ENCODE results near the gene GSTO2.

The GSTO2 gene

GRCh38 chr10:104258209-104258608 lies 10.8 kb upstream of the GSTO2 start:
- Histone ChIP-seq H3K9me3 (ENCODE audit: control insufficient read depth, insufficient read depth, low read depth, low read length) (no peaks in the 10 kb centered on the region), H3K27ac (ENCODE audit: extremely low read depth, low read depth, low read length) (no peak overlapping the region), H3K4me3 (ENCODE audit: low read depth, low read length) (no peak overlapping the region), H3K4me1 (ENCODE audit: control insufficient read depth, insufficient read depth, low read length) (peaks cover 11% of the 10 kb centered on the region; the same call in 1 of the 2 replicates), H3K36me3 (ENCODE audit: control insufficient read depth in 2 of 2, insufficient read depth in 1 of 2, low read length in 2 of 2) (peaks cover 53 to 68% of the 10 kb centered on the region in 2 experiments)
- POLR2A ChIA-PET, result interaction anchor here (1.6 kb wide), 1 partner anchor 10 kb away, joined by 4 read pairs; no protein-coding TSS in a partner anchor
- CTCF ChIA-PET, result interaction anchor here (0.6 to 2.0 kb wide), 5 partner anchors 9 to 227 kb away, joined by 3 to 9 read pairs (median 5); no protein-coding TSS in a partner anchor
- TF ChIP-seq KLF10 (tag by site-specific recombination; IDR thresholded peaks at IDR 0.05), result no peak
- no peak for TF ChIP-seq KLF9 (tag by site-specific recombination; IDR thresholded peaks at IDR 0.05; ENCODE audit: low read depth)
- TF ChIP-seq ZNF596 (tag by site-specific recombination; IDR thresholded peaks at IDR 0.05), result no peak
- TF ChIP-seq ZBTB21 (tag by site-specific recombination; IDR thresholded peaks at IDR 0.05), result no peak
- TF ChIP-seq MYNN (tag by site-specific recombination; IDR thresholded peaks at IDR 0.05; ENCODE audit: borderline replicate concordance), result no peak
- TF ChIP-seq PBX3 (CRISPR knock-in tag; IDR thresholded peaks at IDR 0.05), result no peak
- no peak for TF ChIP-seq ZNF266 (tag by site-specific recombination; IDR thresholded peaks at IDR 0.05; ENCODE audit: low read depth)
- no peak for TF ChIP-seq ZNF423 (tag by site-specific recombination; IDR thresholded peaks at IDR 0.05)
- TF ChIP-seq ZNF843 (tag by site-specific recombination; IDR thresholded peaks at IDR 0.05), result no peak
- no peak for TF ChIP-seq ZNF394 (tag by site-specific recombination; IDR thresholded peaks at IDR 0.05; ENCODE audit: borderline replicate concordance)
- TF ChIP-seq ZSCAN4 (tag by site-specific recombination; IDR thresholded peaks at IDR 0.05), result no peak
- TF ChIP-seq BCL11B (tag by site-specific recombination; IDR thresholded peaks at IDR 0.05; ENCODE audit: low read depth), result no peak

- CTCF ChIA-PET, result interaction anchor here (0.6 to 1.4 kb wide), 3 partner anchors 12 to 370 kb away, joined by 3 to 5 read pairs (median 5); no protein-coding TSS in a partner anchor
- POLR2A ChIA-PET, result no interaction called here
- H3K4me3 ChIP-seq (ENCODE audit: low read depth, low read length), result no peak overlapping the region
- peaks cover 3% of the 10 kb centered on the region; the same call in 1 of the 2 replicates for H3K4me1 ChIP-seq (ENCODE audit: control insufficient read depth, insufficient read depth, low read length)
- TF ChIP-seq ZNF157 (tag by site-specific recombination; IDR thresholded peaks at IDR 0.05) (no peak), ZNF670 (tag by site-specific recombination; IDR thresholded peaks at IDR 0.05; ENCODE audit: low read depth) (no peak), ZNF510 (tag by site-specific recombination; IDR thresholded peaks at IDR 0.05; ENCODE audit: insufficient replicate concordance) (no peak), ZFP3 (tag by site-specific recombination; IDR thresholded peaks at IDR 0.05; ENCODE audit: low read depth) (no peak), ZNF26 (tag by site-specific recombination; IDR thresholded peaks at IDR 0.05) (no peak), REPIN1 (tag by site-specific recombination; IDR thresholded peaks at IDR 0.05; ENCODE audit: low read depth) (no peak), ZNF239 (tag by site-specific recombination; IDR thresholded peaks at IDR 0.05) (no peak), ZNF366 (tag by site-specific recombination; conservative IDR thresholded peaks at IDR 0.05) (no peak), KLF7 (tag by site-specific recombination; IDR thresholded peaks at IDR 0.05; ENCODE audit: borderline replicate concordance) (no peak), ZNF555 (tag by site-specific recombination; conservative IDR thresholded peaks at IDR 0.05) (no peak), HIC1 (tag by site-specific recombination; IDR thresholded peaks at IDR 0.05) (no peak), ATF2 (tag by site-specific recombination; IDR thresholded peaks at IDR 0.05; ENCODE audit: low read depth) (no peak), OVOL3 (tag by site-specific recombination; IDR thresholded peaks at IDR 0.05) (no peak), GLI4 (tag by site-specific recombination; IDR thresholded peaks at IDR 0.05) (no peak), ZNF624 (tag by site-specific recombination; IDR thresholded peaks at IDR 0.05) (no peak), SETDB1 (IDR thresholded peaks at IDR 0.05; ENCODE audit: insufficient read length, low read length) (no peak)
- peaks cover 62 to 80% of the 10 kb centered on the region in 2 experiments for H3K36me3 ChIP-seq (ENCODE audit: control insufficient read depth in 2 of 2, insufficient read depth in 1 of 2, low read length in 2 of 2)
- H3K9me3 ChIP-seq (ENCODE audit: control insufficient read depth, insufficient read depth, low read depth, low read length), result no peaks in the 10 kb centered on the region
- H3K27ac ChIP-seq (ENCODE audit: extremely low read depth, low read depth, low read length), result no peak overlapping the region
Observed at GRCh38 chr10:104259456-104259855, 9.5 kb upstream of the GSTO2 start.
